HCT116 (cell line): Measurements from ENCODE around the gene IL15.

ENCODE experiments used
- POLR2A ChIP-seq: IDR thresholded peaks from 2 replicates; pipeline ENCODE4 v1.7.0; 2011; ENCODE audit warnings: borderline replicate concordance; ENCODE audit not compliant: insufficient read depth, insufficient read length; ENCODE audit errors: extremely low read depth
- SIN3A ChIP-seq: IDR thresholded peaks from 2 replicates; pipeline ENCODE4 v1.6.1; 2012; ENCODE audit warnings: low read depth
- YY1 ChIP-seq: IDR thresholded peaks from 2 replicates; pipeline ENCODE4 v1.6.1; 2011; ENCODE audit warnings: low read length, low read depth, moderate library complexity, mild to moderate bottlenecking; ENCODE audit not compliant: insufficient replicate concordance; ENCODE audit errors: extremely low read depth
- ZFX ChIP-seq: fragments of 450-650 bp; IDR thresholded peaks from 2 replicates; pipeline ENCODE4 v1.6.1; 2017
- TF ChIP-seq, protein P1 (sequence below), 3 experiments: fragments of 200-600 bp in 1 of 3; sonication (generic) in 1 of 3; IDR thresholded peaks in 2 of 3; conservative IDR thresholded peaks in 1 of 3; 2 replicates each; pipeline ENCODE4 v1.5.1; 2012 to 2017; ENCODE audit warnings: low read depth in 2 of 3, low read length in 2 of 3, antibody characterized with exemption in 1 of 3, borderline replicate concordance in 1 of 3, control low read depth in 1 of 3, mild to moderate bottlenecking in 1 of 3, mixed read lengths in 1 of 3, mixed run types in 1 of 3, moderate library complexity in 1 of 3; ENCODE audit not compliant: insufficient read depth in 1 of 3
- TF ChIP-seq, protein P2 (sequence below): IDR thresholded peaks from 2 replicates; pipeline ENCODE4 v1.6.1; 2012
- TF ChIP-seq, protein P3 (sequence below): IDR thresholded peaks from 2 replicates; pipeline ENCODE4 v1.6.1; 2012; ENCODE audit warnings: low read depth
- TF ChIP-seq, protein P4 (sequence below): IDR thresholded peaks from 2 replicates; pipeline ENCODE4 v1.6.1; 2012

DNA sequence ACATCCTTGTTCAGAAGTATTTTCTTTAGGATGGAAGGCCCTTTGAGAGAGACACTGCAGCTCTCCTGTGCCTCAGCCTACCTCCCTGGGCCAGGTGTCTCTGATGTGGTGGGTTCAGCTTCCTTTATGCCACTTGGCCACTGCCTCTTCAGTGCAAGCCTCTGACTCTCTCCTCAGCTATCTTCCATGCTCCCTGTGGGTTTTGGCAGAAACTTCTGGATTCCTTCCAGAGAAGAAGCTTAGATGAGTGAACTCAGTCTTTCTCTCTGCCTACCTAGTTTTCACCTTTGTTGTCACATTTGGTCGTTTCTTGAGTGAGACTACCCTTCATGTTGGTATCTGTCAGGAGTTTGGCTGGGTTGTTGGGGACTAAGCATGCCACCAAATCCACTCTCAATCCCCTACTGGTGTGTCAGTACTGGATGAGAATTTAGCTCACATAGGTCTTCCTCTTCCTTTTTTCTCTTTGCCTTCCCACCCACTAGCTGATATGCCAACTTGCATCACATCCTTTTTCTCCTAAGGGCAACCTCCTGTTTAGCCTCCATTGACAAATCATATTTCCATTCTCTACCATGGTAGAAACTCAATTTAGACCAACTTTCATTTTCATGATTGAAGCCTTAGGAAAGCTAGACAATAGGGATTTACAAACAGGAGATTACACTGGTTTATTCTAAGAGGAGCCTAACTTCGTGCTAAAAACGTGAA is 32.0 kb downstream of the IL15 start:
- TF ChIP-seq, protein P1, sequence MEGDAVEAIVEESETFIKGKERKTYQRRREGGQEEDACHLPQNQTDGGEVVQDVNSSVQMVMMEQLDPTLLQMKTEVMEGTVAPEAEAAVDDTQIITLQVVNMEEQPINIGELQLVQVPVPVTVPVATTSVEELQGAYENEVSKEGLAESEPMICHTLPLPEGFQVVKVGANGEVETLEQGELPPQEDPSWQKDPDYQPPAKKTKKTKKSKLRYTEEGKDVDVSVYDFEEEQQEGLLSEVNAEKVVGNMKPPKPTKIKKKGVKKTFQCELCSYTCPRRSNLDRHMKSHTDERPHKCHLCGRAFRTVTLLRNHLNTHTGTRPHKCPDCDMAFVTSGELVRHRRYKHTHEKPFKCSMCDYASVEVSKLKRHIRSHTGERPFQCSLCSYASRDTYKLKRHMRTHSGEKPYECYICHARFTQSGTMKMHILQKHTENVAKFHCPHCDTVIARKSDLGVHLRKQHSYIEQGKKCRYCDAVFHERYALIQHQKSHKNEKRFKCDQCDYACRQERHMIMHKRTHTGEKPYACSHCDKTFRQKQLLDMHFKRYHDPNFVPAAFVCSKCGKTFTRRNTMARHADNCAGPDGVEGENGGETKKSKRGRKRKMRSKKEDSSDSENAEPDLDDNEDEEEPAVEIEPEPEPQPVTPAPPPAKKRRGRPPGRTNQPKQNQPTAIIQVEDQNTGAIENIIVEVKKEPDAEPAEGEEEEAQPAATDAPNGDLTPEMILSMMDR (IDR thresholded peaks at IDR 0.05 in 2 of 3, conservative IDR thresholded peaks at IDR 0.05 in 1 of 3; ENCODE audit: borderline replicate concordance in 1 of 3, insufficient read depth in 1 of 3, low read depth in 2 of 3, low read length in 2 of 3), result no peak
- no peak for TF ChIP-seq YY1
- no peak for TF ChIP-seq ZFX
- TF ChIP-seq POLR2A, result no peak
- no peak for TF ChIP-seq SIN3A
- TF ChIP-seq, protein P2, sequence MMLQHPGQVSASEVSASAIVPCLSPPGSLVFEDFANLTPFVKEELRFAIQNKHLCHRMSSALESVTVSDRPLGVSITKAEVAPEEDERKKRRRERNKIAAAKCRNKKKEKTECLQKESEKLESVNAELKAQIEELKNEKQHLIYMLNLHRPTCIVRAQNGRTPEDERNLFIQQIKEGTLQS, result no peak
- TF ChIP-seq, protein P3, sequence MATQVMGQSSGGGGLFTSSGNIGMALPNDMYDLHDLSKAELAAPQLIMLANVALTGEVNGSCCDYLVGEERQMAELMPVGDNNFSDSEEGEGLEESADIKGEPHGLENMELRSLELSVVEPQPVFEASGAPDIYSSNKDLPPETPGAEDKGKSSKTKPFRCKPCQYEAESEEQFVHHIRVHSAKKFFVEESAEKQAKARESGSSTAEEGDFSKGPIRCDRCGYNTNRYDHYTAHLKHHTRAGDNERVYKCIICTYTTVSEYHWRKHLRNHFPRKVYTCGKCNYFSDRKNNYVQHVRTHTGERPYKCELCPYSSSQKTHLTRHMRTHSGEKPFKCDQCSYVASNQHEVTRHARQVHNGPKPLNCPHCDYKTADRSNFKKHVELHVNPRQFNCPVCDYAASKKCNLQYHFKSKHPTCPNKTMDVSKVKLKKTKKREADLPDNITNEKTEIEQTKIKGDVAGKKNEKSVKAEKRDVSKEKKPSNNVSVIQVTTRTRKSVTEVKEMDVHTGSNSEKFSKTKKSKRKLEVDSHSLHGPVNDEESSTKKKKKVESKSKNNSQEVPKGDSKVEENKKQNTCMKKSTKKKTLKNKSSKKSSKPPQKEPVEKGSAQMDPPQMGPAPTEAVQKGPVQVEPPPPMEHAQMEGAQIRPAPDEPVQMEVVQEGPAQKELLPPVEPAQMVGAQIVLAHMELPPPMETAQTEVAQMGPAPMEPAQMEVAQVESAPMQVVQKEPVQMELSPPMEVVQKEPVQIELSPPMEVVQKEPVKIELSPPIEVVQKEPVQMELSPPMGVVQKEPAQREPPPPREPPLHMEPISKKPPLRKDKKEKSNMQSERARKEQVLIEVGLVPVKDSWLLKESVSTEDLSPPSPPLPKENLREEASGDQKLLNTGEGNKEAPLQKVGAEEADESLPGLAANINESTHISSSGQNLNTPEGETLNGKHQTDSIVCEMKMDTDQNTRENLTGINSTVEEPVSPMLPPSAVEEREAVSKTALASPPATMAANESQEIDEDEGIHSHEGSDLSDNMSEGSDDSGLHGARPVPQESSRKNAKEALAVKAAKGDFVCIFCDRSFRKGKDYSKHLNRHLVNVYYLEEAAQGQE, result no peak
- TF ChIP-seq, protein P4, sequence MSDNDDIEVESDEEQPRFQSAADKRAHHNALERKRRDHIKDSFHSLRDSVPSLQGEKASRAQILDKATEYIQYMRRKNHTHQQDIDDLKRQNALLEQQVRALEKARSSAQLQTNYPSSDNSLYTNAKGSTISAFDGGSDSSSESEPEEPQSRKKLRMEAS, result no peak
